OCI-LY1 (cell line): ENCODE results near the gene GRIK3.

Experiments used
- H2AFZ ChIP-seq: fragments of 200-600 bp; sonication (generic), shearing (Covaris generic); 2 replicates; pipeline ENCODE4 v1.6.0; 2014; ENCODE audit warnings: antibody characterized with exemption, mild to moderate bottlenecking, low read length
- H3F3A ChIP-seq: fragments of 200-600 bp; sonication (generic), shearing (Covaris generic); 2 replicates; pipeline ENCODE4 v1.6.0; 2014; ENCODE audit warnings: mild to moderate bottlenecking, antibody characterized with exemption, low read length, moderate library complexity; ENCODE audit not compliant: insufficient read depth
- H3K27ac ChIP-seq: fragments of 200-600 bp; sonication (generic); 2 replicates; pipeline ENCODE4 v1.5.1; 2014; ENCODE audit warnings: low read length, mixed run types, mild to moderate bottlenecking, low read depth; ENCODE audit not compliant: poor library complexity, severe bottlenecking
- H3K27me3 ChIP-seq: fragments of 200-600 bp; sonication (generic); 2 replicates; pipeline ENCODE4 v1.6.0; 2014; ENCODE audit warnings: antibody characterized with exemption, mild to moderate bottlenecking, low read length, moderate library complexity; ENCODE audit not compliant: insufficient read depth
- H3K36me3 ChIP-seq: fragments of 200-600 bp; sonication (generic); 2 replicates; pipeline ENCODE4 v1.6.1; 2014; ENCODE audit warnings: mild to moderate bottlenecking, antibody characterized with exemption, low read length, moderate library complexity, mixed read lengths; ENCODE audit not compliant: insufficient read depth
- H3K4me1 ChIP-seq: fragments of 200-600 bp; sonication (generic); 2 replicates; pipeline ENCODE4 v1.5.1; 2014; ENCODE audit warnings: mild to moderate bottlenecking, low read length, moderate library complexity; ENCODE audit not compliant: insufficient read depth, severe bottlenecking
- H3K4me2 ChIP-seq: fragments of 200-600 bp; sonication (generic), shearing (Covaris generic); 2 replicates; pipeline ENCODE4 v1.6.1; 2014; ENCODE audit warnings: low read length
- H3K4me3 ChIP-seq: fragments of 200-600 bp; sonication (generic); 2 replicates; pipeline ENCODE4 v1.5.1; 2014; ENCODE audit warnings: low read length, low read depth, mild to moderate bottlenecking, mixed read lengths; ENCODE audit not compliant: poor library complexity, severe bottlenecking
- H3K79me2 ChIP-seq: fragments of 200-600 bp; shearing (Covaris generic); 2 replicates; pipeline ENCODE4 v1.6.1; 2016; ENCODE audit warnings: mixed run types, low read length, mixed read lengths; ENCODE audit not compliant: insufficient read depth
- H3K9ac ChIP-seq: fragments of 200-600 bp; sonication (generic), shearing (Covaris generic); 2 replicates; pipeline ENCODE4 v1.6.1; 2014; ENCODE audit warnings: mild to moderate bottlenecking, low read length, mixed read lengths
- H3K9me2 ChIP-seq: fragments of 200-600 bp; sonication (generic), shearing (Covaris generic); 2 replicates; pipeline ENCODE4 v1.6.1; 2014; ENCODE audit warnings: low read depth, mild to moderate bottlenecking, low read length, mixed read lengths
- H3K9me3 ChIP-seq: fragments of 200-600 bp; shearing (Covaris generic); 2 replicates; pipeline ENCODE4 v1.6.1; 2014; ENCODE audit warnings: low read length, mixed read lengths
- H4K20me1 ChIP-seq: fragments of 200-600 bp; sonication (generic), shearing (Covaris generic); 2 replicates; pipeline ENCODE4 v1.6.0; 2016; ENCODE audit warnings: mild to moderate bottlenecking, low read length; ENCODE audit not compliant: insufficient read depth
- CTCF ChIP-seq: fragments of 200-600 bp; sonication (generic), shearing (Covaris generic); IDR thresholded peaks from 2 replicates; pipeline ENCODE4 v1.5.1; 2017; ENCODE audit warnings: mild to moderate bottlenecking, antibody characterized with exemption, low read length, moderate library complexity, mixed read lengths
- EZH2 ChIP-seq: fragments of 200-600 bp; sonication (generic), shearing (Covaris generic); IDR thresholded peaks from 2 replicates; pipeline ENCODE4 v1.8.0; 2017; ENCODE audit warnings: borderline replicate concordance, mixed run types, mild to moderate bottlenecking, antibody characterized with exemption, low read length, moderate library complexity, mixed read lengths

GRIK3 gene

GRCh38 chr1:36858981-36859380 lies 175.3 kb downstream of the GRIK3 start:
- Histone ChIP-seq H2AFZ (no peak overlapping the region), H3K4me2 (no peak overlapping the region), H3K79me2 (no peaks in the 10 kb centered on the region), H3K9me2 (no peaks in the 10 kb centered on the region), H3K27ac (no peak overlapping the region), H3K27me3 (no peaks in the 10 kb centered on the region), H3K4me3 (no peak overlapping the region), H3K36me3 (no peaks in the 10 kb centered on the region), H3K9me3 (no peaks in the 10 kb centered on the region), H4K20me1 (no peaks in the 10 kb centered on the region), H3F3A (no peaks in the 10 kb centered on the region), H3K9ac (no peak overlapping the region), H3K4me1 (no peaks in the 10 kb centered on the region)
- TF ChIP-seq EZH2 (no peak), CTCF (no peak)

GRCh38 chr1:36858553-36858952 lies 175.8 kb downstream of the GRIK3 start:
- no peaks in the 10 kb centered on the region for H3K36me3 ChIP-seq
- no peak overlapping the region for H2AFZ ChIP-seq
- H3K9me2 ChIP-seq, result no peaks in the 10 kb centered on the region
- H3K9me3 ChIP-seq, result no peaks in the 10 kb centered on the region
- no peak for TF ChIP-seq CTCF
- TF ChIP-seq EZH2, result no peak
- H3K27me3 ChIP-seq, result no peaks in the 10 kb centered on the region
- H3K79me2 ChIP-seq, result no peaks in the 10 kb centered on the region
- no peak overlapping the region for H3K4me3 ChIP-seq
- H4K20me1 ChIP-seq, result no peaks in the 10 kb centered on the region
- no peak overlapping the region for H3K27ac ChIP-seq
- H3F3A ChIP-seq, result no peaks in the 10 kb centered on the region
- H3K4me1 ChIP-seq, result no peaks in the 10 kb centered on the region
- no peak overlapping the region for H3K4me2 ChIP-seq
- H3K9ac ChIP-seq, result no peak overlapping the region

- no peak overlapping the region for H3K9ac ChIP-seq
- H3K27me3 ChIP-seq, result no peaks in the 10 kb centered on the region
- TF ChIP-seq CTCF (no peak), EZH2 (no peak)
Observed at GRCh38 chr1:36857754-36858153, 176.6 kb downstream of the GRIK3 start.

More at GRCh38 chr1:36857754-36858153, 176.6 kb downstream of the GRIK3 start:
- Histone ChIP-seq H3K4me3 (no peak overlapping the region), H3K36me3 (no peaks in the 10 kb centered on the region), H3F3A (no peaks in the 10 kb centered on the region), H4K20me1 (no peaks in the 10 kb centered on the region), H3K4me2 (no peak overlapping the region), H3K4me1 (no peaks in the 10 kb centered on the region), H3K9me3 (no peaks in the 10 kb centered on the region), H3K27ac (no peak overlapping the region), H2AFZ (no peak overlapping the region), H3K79me2 (no peaks in the 10 kb centered on the region), H3K9me2 (no peaks in the 10 kb centered on the region)
